Uterus (tissue), 4 donors: ENCODE results near the gene ANKFY1. TPM values are rescaled to one million over a fixed set of nuclear protein-coding genes. Genes with fewer than 3 reads are reported as not detected.
"Not testable (repeated sequence)": the region's sequence is repeated elsewhere in the genome, so short reads cannot be mapped to it uniquely, and the experiment has no call there.

Experiments
- DNase-seq, 2 donors: peaks; one replicate each; pipeline ENCODE4 v3.0.0-alpha.2; 2019 to 2020
- H3K27ac ChIP-seq, 2 donors: fragments of 200-600 bp; sonication (generic); 1 replicate in 1 of 2; 2 replicates in 1 of 2; pipeline ENCODE4 v1.5.1; 2016 to 2018
- H3K27me3 ChIP-seq, 2 donors: fragments of 200-600 bp; sonication (generic); one replicate each; pipeline ENCODE4 v1.5.1; 2018 to 2019; ENCODE audit warnings: control low read depth in 1 of 2
- H3K36me3 ChIP-seq, 2 donors: fragments of 200-600 bp; sonication (generic); one replicate each; pipeline ENCODE4 v1.5.1; 2019; ENCODE audit warnings: control low read depth in 1 of 2
- H3K4me1 ChIP-seq, 2 donors: fragments of 200-600 bp; sonication (generic); one replicate each; pipeline ENCODE4 v1.5.1; 2018 to 2019; ENCODE audit warnings: control low read depth in 1 of 2
- H3K4me3 ChIP-seq, 2 donors: fragments of 200-600 bp; sonication (generic); 1 replicate in 1 of 2; 2 replicates in 1 of 2; pipeline ENCODE4 v1.5.1; 2018 to 2019; ENCODE audit warnings: mild to moderate bottlenecking in 1 of 2
- H3K9me3 ChIP-seq, 2 donors: fragments of 200-600 bp; sonication (generic); one replicate each; pipeline ENCODE4 v1.5.1; 2019; ENCODE audit warnings: control low read depth in 1 of 2
- POLR2A ChIP-seq, 2 donors: fragments of 450-650 bp; IDR thresholded peaks; one replicate each; pipeline ENCODE4 v1.6.1; 2016; ENCODE audit warnings: antibody characterized with exemption in 2 of 2, mild to moderate bottlenecking in 1 of 2, moderate library complexity in 1 of 2
- intact Hi-C: fragments of 100-400 bp; cut with DNase I; formaldehyde crosslinking; loops from one replicate; pipeline ENCODE4 v1.15.1; 2023; ENCODE audit warnings: low total_unique reads
- total RNA-seq, 4 donors: library from RNA; depleted of rRNA in 3 of 4; stranded (reverse); fragments of >200 nt in 3 of 4; gene quantifications; one replicate each; pipeline versions ENCODE4 v1.1.0 to v1.2.4, GENCODE V29; 2014 to 2023
- TF ChIP-seq, protein P1 (sequence below), 4 experiments: fragments of 200-600 bp in 2 of 4; fragments of 450-650 bp in 2 of 4; sonication (generic) in 2 of 4; IDR thresholded peaks; one replicate each; pipeline ENCODE4 v1.5.1; 2016 to 2019; ENCODE audit warnings: antibody characterized with exemption in 4 of 4, mild to moderate bottlenecking in 2 of 4, moderate library complexity in 1 of 4
- donor health status: DM: yes; HTN: yes; CAD: no.

The ANKFY1 gene
- total RNA-seq, 4 donors from 2014 or later = 17.6 to 69.5 (median 52.8) TPM

- no peak for DNase-seq
- H3K36me3 ChIP-seq = no peaks in the 10 kb centered on the region
- TF ChIP-seq POLR2A (IDR thresholded peaks at IDR 0.05) = no peak
- TF ChIP-seq, protein P1, sequence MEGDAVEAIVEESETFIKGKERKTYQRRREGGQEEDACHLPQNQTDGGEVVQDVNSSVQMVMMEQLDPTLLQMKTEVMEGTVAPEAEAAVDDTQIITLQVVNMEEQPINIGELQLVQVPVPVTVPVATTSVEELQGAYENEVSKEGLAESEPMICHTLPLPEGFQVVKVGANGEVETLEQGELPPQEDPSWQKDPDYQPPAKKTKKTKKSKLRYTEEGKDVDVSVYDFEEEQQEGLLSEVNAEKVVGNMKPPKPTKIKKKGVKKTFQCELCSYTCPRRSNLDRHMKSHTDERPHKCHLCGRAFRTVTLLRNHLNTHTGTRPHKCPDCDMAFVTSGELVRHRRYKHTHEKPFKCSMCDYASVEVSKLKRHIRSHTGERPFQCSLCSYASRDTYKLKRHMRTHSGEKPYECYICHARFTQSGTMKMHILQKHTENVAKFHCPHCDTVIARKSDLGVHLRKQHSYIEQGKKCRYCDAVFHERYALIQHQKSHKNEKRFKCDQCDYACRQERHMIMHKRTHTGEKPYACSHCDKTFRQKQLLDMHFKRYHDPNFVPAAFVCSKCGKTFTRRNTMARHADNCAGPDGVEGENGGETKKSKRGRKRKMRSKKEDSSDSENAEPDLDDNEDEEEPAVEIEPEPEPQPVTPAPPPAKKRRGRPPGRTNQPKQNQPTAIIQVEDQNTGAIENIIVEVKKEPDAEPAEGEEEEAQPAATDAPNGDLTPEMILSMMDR (IDR thresholded peaks at IDR 0.05) = no peak
- H3K4me3 ChIP-seq = no peak overlapping the region
- peaks cover 0 to 4% of the 10 kb centered on the region in 2 donors for H3K4me1 ChIP-seq
- H3K9me3 ChIP-seq = no peaks in the 10 kb centered on the region
- H3K27ac ChIP-seq = peak overlapping the region in 1 of 2 donors; percentile 62
- intact Hi-C loops = no loop called here
- no peaks in the 10 kb centered on the region for H3K27me3 ChIP-seq
Observed at GRCh38 chr17:4194796-4195195, 69.0 kb downstream of the ANKFY1 start.

DNA sequence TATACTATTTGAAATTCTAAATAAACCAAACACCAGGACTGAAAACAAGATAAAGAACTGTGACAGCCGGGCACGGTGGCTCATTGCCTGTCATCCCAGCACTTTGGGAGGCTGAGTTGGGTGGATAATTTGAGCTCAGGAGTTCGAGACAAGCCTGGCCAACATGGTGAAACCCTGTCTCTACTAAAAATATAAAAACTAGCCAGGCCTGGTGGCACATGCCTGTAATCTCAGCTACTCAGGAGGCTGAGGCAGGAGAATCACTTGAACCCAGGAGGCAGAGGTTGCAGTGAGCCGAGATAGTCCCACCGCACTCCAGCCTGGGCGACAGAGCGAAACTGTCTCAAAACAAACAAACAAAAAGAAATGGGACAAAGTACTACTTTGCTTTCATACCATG lies 73.0 kb downstream of the ANKFY1 start:
- H3K4me1 ChIP-seq, H3K4me3 ChIP-seq, H3K27me3 ChIP-seq, intact Hi-C loops, DNase-seq, H3K9me3 ChIP-seq, H3K36me3 ChIP-seq: not testable (repeated sequence)
- peak overlapping the region; percentile 38 to 78 for H3K27ac ChIP-seq

DNA sequence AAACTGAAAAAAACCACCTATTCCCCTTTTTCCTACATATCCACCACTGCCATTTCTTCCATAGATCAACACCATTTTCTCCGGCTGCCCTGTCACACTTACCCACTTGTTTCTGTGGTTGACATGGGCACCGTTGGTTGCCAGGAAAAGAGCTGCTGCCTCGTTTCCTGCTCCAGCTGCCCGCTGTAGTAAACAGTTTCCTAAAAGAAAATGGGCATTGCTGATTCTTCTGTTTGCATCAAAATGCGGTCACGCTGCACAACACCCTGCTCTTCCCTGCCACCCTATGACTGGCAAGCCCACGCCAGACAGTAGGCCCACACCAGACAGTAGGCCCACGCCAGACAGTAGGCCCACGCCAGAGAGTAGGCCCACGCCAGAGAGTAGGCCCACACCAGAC lies 74.5 kb downstream of the ANKFY1 start:
- Histone ChIP-seq H3K4me1 (peaks cover 0 to 9% of the 10 kb centered on the region in 2 donors), H3K9me3 (no peaks in the 10 kb centered on the region), H3K27ac (peak overlapping the region; percentile 38 to 78), H3K27me3 (no peaks in the 10 kb centered on the region), H3K36me3 (no peaks in the 10 kb centered on the region), H3K4me3 (no peak overlapping the region)
- DNase-seq = no peak
- TF ChIP-seq, protein P1 (IDR thresholded peaks at IDR 0.05) = no peak
- TF ChIP-seq POLR2A (IDR thresholded peaks at IDR 0.05) = no peak
- intact Hi-C loops = no loop called here

DNA sequence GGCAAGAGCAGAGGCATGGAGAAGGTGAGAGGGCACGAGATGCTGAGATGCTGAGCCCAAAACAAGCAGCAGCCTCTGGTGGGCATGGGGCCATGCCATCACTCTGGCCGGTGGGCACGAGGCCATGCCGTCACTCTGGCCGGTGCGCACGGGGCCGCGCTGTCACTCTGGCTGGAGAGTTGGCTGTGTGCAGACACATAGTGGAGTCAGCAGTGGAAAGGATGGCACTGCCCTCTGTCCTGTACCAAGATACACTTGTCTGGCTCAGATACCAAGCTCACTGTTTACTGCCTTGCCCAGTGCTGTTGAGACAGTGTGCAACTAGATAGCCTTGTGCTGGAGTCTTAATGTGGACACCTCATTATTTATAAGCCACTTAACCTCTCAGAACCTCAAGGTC lies 75.7 kb downstream of the ANKFY1 start:
- Histone ChIP-seq H3K36me3 (no peaks in the 10 kb centered on the region), H3K27me3 (no peaks in the 10 kb centered on the region), H3K4me1 (peaks cover 0 to 9% of the 10 kb centered on the region in 2 donors), H3K27ac (peak overlapping the region; percentile 82 to 87), H3K9me3 (no peaks in the 10 kb centered on the region), H3K4me3 (no peak overlapping the region)
- intact Hi-C loops = no loop called here
- TF ChIP-seq, protein P1 (IDR thresholded peaks at IDR 0.05) = no peak
- TF ChIP-seq POLR2A (IDR thresholded peaks at IDR 0.05) = no peak
- DNase-seq = no peak

DNA sequence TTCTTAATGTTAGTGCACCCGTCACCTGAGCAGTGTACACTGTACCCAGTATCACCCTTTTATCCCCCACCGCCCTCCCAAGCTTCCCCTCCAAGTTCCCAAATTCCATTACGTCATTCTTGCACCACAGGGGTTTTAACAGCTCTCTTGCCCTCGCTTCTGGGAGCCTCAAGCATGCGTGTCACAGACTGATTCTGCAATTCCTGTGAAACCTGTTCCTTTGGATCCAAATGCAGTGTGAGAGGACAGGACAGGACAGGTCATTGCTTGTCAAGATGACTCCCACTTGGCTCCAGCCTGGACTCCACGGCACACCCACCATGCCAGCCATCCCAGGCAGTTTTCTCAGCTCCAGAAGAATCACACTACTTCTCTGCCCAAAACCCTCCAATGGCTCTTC lies 76.7 kb downstream of the ANKFY1 start:
- Histone ChIP-seq H3K4me3 (no peak overlapping the region), H3K27ac (peak overlapping the region; percentile 82 to 87), H3K9me3 (no peaks in the 10 kb centered on the region), H3K4me1 (peaks cover 0 to 9% of the 10 kb centered on the region in 2 donors), H3K27me3 (no peaks in the 10 kb centered on the region), H3K36me3 (no peaks in the 10 kb centered on the region)
- intact Hi-C loops = no loop called here
- TF ChIP-seq, protein P1 (IDR thresholded peaks at IDR 0.05) = no peak
- TF ChIP-seq POLR2A (IDR thresholded peaks at IDR 0.05) = no peak
- DNase-seq = peak; percentile 58 to 77

- Histone ChIP-seq H3K27me3 (no peaks in the 10 kb centered on the region), H3K4me3 (no peak overlapping the region), H3K9me3 (no peaks in the 10 kb centered on the region), H3K4me1 (peaks cover 0 to 9% of the 10 kb centered on the region in 2 donors), H3K36me3 (no peaks in the 10 kb centered on the region), H3K27ac (peak overlapping the region; percentile 82 to 87)
- intact Hi-C loops = no loop called here
- TF ChIP-seq POLR2A (IDR thresholded peaks at IDR 0.05) = peak in 1 of 2 donors; percentile 32
- TF ChIP-seq, protein P1 (IDR thresholded peaks at IDR 0.05) = no peak
- DNase-seq = peak; percentile 78 to 88
Observed at GRCh38 chr17:4186357-4186881, 77.4 kb downstream of the ANKFY1 start.
